Neuronal stem cell (in vitro differentiated cells): Measurements from ENCODE around the gene IP6K2.

Experiments
- DNase-seq: peaks from one replicate; pipeline ENCODE4 v3.0.0-alpha.2; 2013; ENCODE audit warnings: low spot score
- H2AFZ ChIP-seq: one replicate; pipeline ENCODE4 v1.6.1; 2013; ENCODE audit warnings: mild to moderate bottlenecking, low read length, inconsistent platforms
- H2AK5ac ChIP-seq: 2 replicates; pipeline ENCODE4 v1.6.1; 2013; ENCODE audit warnings: low read depth, mild to moderate bottlenecking, inconsistent platforms, low read length, moderate library complexity, mixed read lengths
- H2BK120ac ChIP-seq: 2 replicates; pipeline ENCODE4 v1.6.1; 2013; ENCODE audit warnings: low read depth, mild to moderate bottlenecking, inconsistent platforms, low read length, moderate library complexity, mixed read lengths
- H2BK12ac ChIP-seq: one replicate; pipeline ENCODE4 v1.6.1; 2013; ENCODE audit warnings: low read length, inconsistent platforms
- H2BK15ac ChIP-seq: 2 replicates; pipeline ENCODE4 v1.6.1; 2013; ENCODE audit warnings: mild to moderate bottlenecking, low read length, inconsistent platforms, mixed read lengths
- H2BK5ac ChIP-seq: one replicate; pipeline ENCODE4 v1.6.1; 2013; ENCODE audit warnings: inconsistent platforms, mild to moderate bottlenecking, low read length, moderate library complexity
- H3K14ac ChIP-seq: one replicate; pipeline ENCODE4 v1.6.1; 2013; ENCODE audit warnings: low read length, inconsistent platforms
- H3K18ac ChIP-seq: 2 replicates; pipeline ENCODE4 v1.6.1; 2013; ENCODE audit warnings: low read length, inconsistent platforms
- H3K23ac ChIP-seq: 2 replicates; pipeline ENCODE4 v1.6.1; 2013; ENCODE audit warnings: low read depth, mild to moderate bottlenecking, mixed read lengths, low read length, inconsistent platforms; ENCODE audit not compliant: poor library complexity
- H3K27ac ChIP-seq: replicated peaks from 3 replicates; pipeline ENCODE4 v1.5.1; 2013; ENCODE audit warnings: low read length, inconsistent platforms
- H3K27me3 ChIP-seq, 3 experiments: 2 replicates each; pipeline ENCODE4 v1.6.1; 2013; ENCODE audit warnings: low read length in 3 of 3, mild to moderate bottlenecking in 2 of 3, inconsistent platforms in 1 of 3, low read depth in 1 of 3, mixed read lengths in 1 of 3, moderate library complexity in 1 of 3; ENCODE audit not compliant: control insufficient read depth in 3 of 3, insufficient read depth in 3 of 3
- H3K36me3 ChIP-seq, 2 donors: replicated peaks in 1 of 2; 2 replicates each; pipeline ENCODE4 v1.6.1; 2013; ENCODE audit warnings: low read length in 2 of 2; ENCODE audit not compliant: control insufficient read depth in 2 of 2, insufficient read depth in 2 of 2
- H3K4ac ChIP-seq: 2 replicates; pipeline ENCODE4 v1.6.1; 2013; ENCODE audit warnings: inconsistent platforms, mild to moderate bottlenecking, low read length, moderate library complexity
- H3K4me1 ChIP-seq, 2 donors: 1 replicate in 1 of 2; 2 replicates in 1 of 2; pipeline ENCODE4 v1.6.1; 2013; ENCODE audit warnings: low read length in 2 of 2, low read depth in 1 of 2; ENCODE audit not compliant: control insufficient read depth in 2 of 2, insufficient read depth in 1 of 2
- H3K4me2 ChIP-seq: one replicate; pipeline ENCODE4 v1.6.1; 2013; ENCODE audit warnings: mild to moderate bottlenecking, low read length, inconsistent platforms; ENCODE audit not compliant: insufficient read depth, poor library complexity, severe bottlenecking
- H3K4me3 ChIP-seq, 2 donors: 2 replicates each; pipeline ENCODE4 v1.5.1; 2013; ENCODE audit warnings: low read length in 2 of 2, mild to moderate bottlenecking in 2 of 2, inconsistent platforms in 1 of 2, moderate library complexity in 1 of 2
- H3K79me1 ChIP-seq: one replicate; pipeline ENCODE4 v1.6.1; 2013; ENCODE audit warnings: low read depth, mild to moderate bottlenecking, inconsistent platforms, low read length, moderate library complexity
- H3K9ac ChIP-seq: one replicate; pipeline ENCODE4 v1.6.1; 2013; ENCODE audit warnings: mild to moderate bottlenecking, low read depth, low read length, inconsistent platforms; ENCODE audit not compliant: poor library complexity
- H3K9me3 ChIP-seq, 2 donors: replicated peaks in 1 of 2; 2 replicates each; pipeline versions ENCODE3 to v1.6.1; 2013; ENCODE audit warnings: low read length in 2 of 2, mild to moderate bottlenecking in 2 of 2, inconsistent platforms in 1 of 2, low read depth in 1 of 2, mixed read lengths in 1 of 2, moderate library complexity in 1 of 2; ENCODE audit not compliant: control insufficient read depth in 2 of 2, insufficient read depth in 1 of 2
- H4K8ac ChIP-seq: one replicate; pipeline ENCODE4 v1.6.1; 2013; ENCODE audit warnings: low read depth, mild to moderate bottlenecking, inconsistent platforms, low read length, moderate library complexity
- H4K91ac ChIP-seq: one replicate; pipeline ENCODE4 v1.6.1; 2013; ENCODE audit warnings: low read length, low read depth, mild to moderate bottlenecking, inconsistent platforms; ENCODE audit not compliant: poor library complexity
- WGBS, 2 donors: extraction: QIAGEN DNeasy Blood & Tissue Kit; methylation state at CpG; one replicate each; pipeline ENCODE4 v1.1.7; 2013; ENCODE audit warnings: missing lambda C conversion rate in 2 of 2, mixed read lengths in 1 of 2; ENCODE audit not compliant: insufficient read length in 2 of 2, insufficient replicate concordance in 1 of 2; ENCODE audit errors: extremely low coverage in 2 of 2; 5-methylcytosine and 5-hydroxymethylcytosine counted together

IP6K2 gene

DNA sequence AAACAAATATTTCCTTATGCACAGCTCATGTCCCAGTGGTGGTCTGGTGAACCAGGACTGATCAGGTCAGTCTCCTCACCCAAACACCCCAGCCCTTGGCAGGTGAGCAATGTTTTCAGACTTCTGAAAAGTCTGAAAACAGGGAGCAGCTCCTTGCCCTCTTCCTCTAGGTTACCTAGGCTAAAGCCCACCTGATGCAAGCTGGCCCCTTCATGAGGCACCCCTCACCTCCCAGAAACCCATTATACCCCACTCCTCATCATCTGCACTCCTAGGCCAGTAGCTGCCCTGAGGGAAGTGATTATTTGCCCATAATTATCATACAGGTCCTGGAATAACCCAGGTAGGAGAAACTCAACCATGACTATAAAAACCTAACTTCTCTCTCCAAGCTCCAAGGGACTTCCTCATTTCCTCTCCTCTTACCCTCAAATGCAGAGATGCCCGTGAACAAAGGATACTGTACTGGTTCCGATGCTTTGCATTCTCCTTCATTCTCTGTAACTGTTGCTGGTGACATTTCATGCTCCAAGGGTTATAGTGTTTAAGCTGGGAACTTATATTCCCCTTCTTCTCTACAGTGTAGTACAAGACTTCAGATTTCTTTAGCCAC lies 26.1 kb downstream of the IP6K2 start:
- WGBS, 2 donors, result no CpG with 5 or more reads among the region's 2 CpGs
- Histone ChIP-seq H2BK12ac (no peak overlapping the region), H3K23ac (no peak overlapping the region), H2AK5ac (no peak overlapping the region), H3K4me3 (no peak overlapping the region), H3K27me3 (no peaks in the 10 kb centered on the region), H3K9me3 (no peaks in the 10 kb centered on the region), H3K4ac (no peak overlapping the region), H3K4me2 (no peak overlapping the region), H2BK15ac (no peak overlapping the region), H3K4me1 (peaks cover 0 to 10% of the 10 kb centered on the region in 2 donors), H4K8ac (no peak overlapping the region), H3K79me1 (peaks cover 5% of the 10 kb centered on the region), H3K14ac (no peak overlapping the region), H3K18ac (no peak overlapping the region), H2BK120ac (no peak overlapping the region), H2BK5ac (no peak overlapping the region), H4K91ac (no peak overlapping the region), H3K27ac (no peak overlapping the region), H2AFZ (no peak overlapping the region), H3K36me3 (peaks cover 51 to 89% of the 10 kb centered on the region in 2 donors), H3K9ac (no peak overlapping the region)
- DNase-seq, result no peak

DNA sequence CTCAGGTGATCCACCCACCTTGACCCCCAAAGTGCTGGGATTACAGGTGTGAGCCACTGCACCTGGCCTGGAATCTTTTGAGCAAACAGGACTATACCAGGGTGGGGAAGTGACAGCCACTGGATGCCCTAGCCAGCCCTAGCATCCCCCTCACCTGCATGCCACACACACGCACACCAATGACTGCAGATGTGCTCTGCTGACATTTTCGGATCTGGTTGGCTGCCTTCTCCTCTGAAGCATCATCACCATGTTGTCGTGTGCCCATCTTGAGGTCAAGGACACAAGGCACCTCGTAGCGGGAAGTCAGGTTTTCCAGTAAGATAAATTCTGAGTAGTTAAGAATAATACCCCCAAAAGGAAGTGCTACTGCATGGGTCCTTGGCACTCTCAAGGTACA lies 27.6 kb downstream of the IP6K2 start:
- no peak overlapping the region for H2AFZ ChIP-seq
- peaks cover 48 to 74% of the 10 kb centered on the region in 2 donors for H3K36me3 ChIP-seq
- no peak overlapping the region for H3K23ac ChIP-seq
- H3K9me3 ChIP-seq, result no peaks in the 10 kb centered on the region
- no peak overlapping the region for H4K91ac ChIP-seq
- H3K18ac ChIP-seq, result no peak overlapping the region
- H3K9ac ChIP-seq, result no peak overlapping the region
- no CpG with 5 or more reads among the region's 5 CpGs for WGBS, 2 donors
- no peak overlapping the region for H2AK5ac ChIP-seq
- H3K27me3 ChIP-seq, result no peaks in the 10 kb centered on the region
- no peak overlapping the region for H3K4ac ChIP-seq
- no peak for DNase-seq
- no peak overlapping the region for H3K27ac ChIP-seq
- H3K79me1 ChIP-seq, result peaks cover 5% of the 10 kb centered on the region
- H3K4me2 ChIP-seq, result no peak overlapping the region
- H2BK15ac ChIP-seq, result no peak overlapping the region
- no peak overlapping the region for H2BK5ac ChIP-seq
- no peak overlapping the region for H3K4me3 ChIP-seq
- no peak overlapping the region for H4K8ac ChIP-seq
- peaks cover 4 to 7% of the 10 kb centered on the region in 2 donors for H3K4me1 ChIP-seq
- no peak overlapping the region for H3K14ac ChIP-seq
- H2BK12ac ChIP-seq, result no peak overlapping the region
- no peak overlapping the region for H2BK120ac ChIP-seq

DNA sequence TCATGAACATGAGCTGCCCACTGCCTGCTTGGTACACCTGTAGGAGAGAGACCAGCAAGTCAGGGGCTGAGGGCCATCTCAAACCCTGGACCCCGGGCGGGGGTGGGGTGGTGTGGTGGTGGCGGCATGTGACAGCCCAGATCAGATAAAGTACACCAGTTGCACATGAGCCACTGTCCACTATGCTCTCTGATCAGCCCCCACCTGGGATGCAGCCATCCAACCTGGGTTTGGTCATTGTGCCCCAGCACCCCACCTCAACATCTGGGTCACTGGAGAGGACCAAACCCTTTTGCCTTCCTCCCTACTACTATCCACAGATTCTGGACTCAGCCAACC lies 28.3 kb downstream of the IP6K2 start:
- Histone ChIP-seq H4K8ac (no peak overlapping the region), H3K4ac (no peak overlapping the region), H2BK12ac (no peak overlapping the region), H3K27ac (no peak overlapping the region), H3K27me3 (no peaks in the 10 kb centered on the region), H3K9ac (no peak overlapping the region), H3K79me1 (peaks cover 2% of the 10 kb centered on the region), H3K23ac (no peak overlapping the region), H2BK120ac (no peak overlapping the region), H3K9me3 (no peaks in the 10 kb centered on the region), H3K4me3 (no peak overlapping the region), H2BK15ac (no peak overlapping the region), H2AK5ac (no peak overlapping the region), H3K36me3 (peaks cover 44 to 68% of the 10 kb centered on the region in 2 donors), H4K91ac (no peak overlapping the region), H3K4me1 (peaks cover 4 to 7% of the 10 kb centered on the region in 2 donors), H2AFZ (no peak overlapping the region), H2BK5ac (no peak overlapping the region), H3K4me2 (no peak overlapping the region), H3K14ac (no peak overlapping the region), H3K18ac (no peak overlapping the region)
- no CpG with 5 or more reads among the region's 3 CpGs for WGBS, 2 donors
- DNase-seq, result no peak

DNA sequence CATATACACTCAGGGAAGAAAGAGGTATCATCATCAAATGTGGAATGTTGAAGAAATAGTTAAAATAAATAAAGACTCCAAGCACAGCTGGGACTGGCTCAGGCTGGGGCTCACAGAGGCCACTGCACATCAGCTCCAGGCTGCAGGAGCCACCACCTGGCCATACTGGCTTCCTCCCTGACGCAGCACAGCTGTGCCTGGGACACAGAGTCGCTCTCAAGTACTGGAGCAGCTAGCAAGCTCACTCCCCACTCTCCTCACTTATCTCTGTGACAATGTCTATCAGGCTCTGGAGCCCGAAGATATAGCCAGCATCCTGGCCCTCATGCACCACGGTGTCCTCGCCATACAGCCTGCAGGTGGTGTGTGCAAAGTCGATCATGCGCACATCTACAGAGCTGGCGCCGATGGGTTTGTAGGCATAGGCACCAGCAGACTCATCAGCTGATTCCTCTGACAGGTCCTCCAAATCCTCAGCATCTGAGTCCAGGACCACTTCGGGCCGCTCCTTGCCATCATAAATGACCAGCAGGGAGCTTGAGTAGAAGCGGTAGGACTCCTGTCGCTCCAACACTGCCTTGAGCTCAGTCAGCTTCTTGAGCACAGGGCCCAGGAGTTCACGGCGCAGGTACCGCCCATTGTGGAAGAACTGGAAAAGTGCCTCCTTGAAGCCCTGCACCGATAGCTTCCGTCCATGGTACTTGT lies 28.8 kb downstream of the IP6K2 start:
- Histone ChIP-seq H3K4ac (no peak overlapping the region), H4K91ac (no peak overlapping the region), H3K4me1 (peaks cover 4 to 9% of the 10 kb centered on the region in 2 donors), H2BK12ac (no peak overlapping the region), H3K14ac (no peak overlapping the region), H2BK15ac (no peak overlapping the region), H3K27ac (no peak overlapping the region), H3K4me2 (no peak overlapping the region), H2AK5ac (no peak overlapping the region), H2BK5ac (no peak overlapping the region), H3K27me3 (no peaks in the 10 kb centered on the region), H3K4me3 (no peak overlapping the region), H2AFZ (no peak overlapping the region), H2BK120ac (no peak overlapping the region), H4K8ac (no peak overlapping the region), H3K23ac (no peak overlapping the region), H3K36me3 (peaks cover 40 to 68% of the 10 kb centered on the region in 2 donors), H3K18ac (no peak overlapping the region), H3K9me3 (no peaks in the 10 kb centered on the region), H3K9ac (no peak overlapping the region), H3K79me1 (peaks cover 2% of the 10 kb centered on the region)
- no peak for DNase-seq
- WGBS, 2 donors, result no CpG with 5 or more reads among the region's 18 CpGs
